ENCODE measurements around the gene TUT1.
"Not testable (repeated sequence)": the region's sequence is repeated elsewhere in the genome, so short reads cannot be mapped to it uniquely, and the experiment has no call there.

DNA sequence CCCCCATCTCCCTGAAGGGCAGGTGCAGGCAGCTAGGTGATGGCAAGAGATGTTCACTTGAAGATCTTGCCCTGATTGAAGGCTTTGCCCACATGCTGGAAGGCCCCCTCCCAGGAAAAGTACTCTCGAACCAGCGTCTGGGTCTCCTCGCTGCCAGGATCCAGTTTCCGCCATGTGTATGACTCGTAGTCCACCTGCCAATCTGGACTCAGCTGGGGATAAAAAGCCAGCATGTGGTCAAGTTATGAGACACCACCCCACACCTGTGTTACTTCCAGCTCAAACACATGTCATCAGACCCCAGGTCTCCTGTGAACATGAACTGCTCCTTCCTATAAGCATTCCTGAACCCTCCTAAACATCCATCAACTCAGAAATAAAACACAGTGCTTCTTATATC is 31.7 kb downstream of the TUT1 start:
- not testable (repeated sequence) for TF ChIP-seq FOXP2 (optimal IDR thresholded peaks at IDR 0.05; ENCODE audit: control extremely low read depth, extremely low read length, insufficient read depth); EZH2 (IDR thresholded peaks at IDR 0.05); POLR2AphosphoS5 (IDR thresholded peaks at IDR 0.05; ENCODE audit: borderline replicate concordance, low read depth, low read length)
